Gastrocnemius medialis (tissue), 4 donors: ENCODE results near the gene FNDC3B.

Source experiments
- POLR2A ChIP-seq, 2 donors: fragments of 450-650 bp; IDR thresholded peaks; one replicate each; pipeline ENCODE4 v1.6.1; 2017; ENCODE audit warnings: antibody characterized with exemption in 2 of 2, mild to moderate bottlenecking in 2 of 2, moderate library complexity in 2 of 2
- TF ChIP-seq, protein P1 (sequence below), 5 experiments: fragments of 450-650 bp in 3 of 5; fragments of 200-600 bp in 2 of 5; sonication (generic) in 2 of 5; IDR thresholded peaks in 4 of 5; conservative IDR thresholded peaks in 1 of 5; 1 replicate in 4 of 5; 2 replicates in 1 of 5; pipeline ENCODE4 v1.5.1; 2016 to 2019; ENCODE audit warnings: antibody characterized with exemption in 5 of 5, mild to moderate bottlenecking in 3 of 5, moderate library complexity in 3 of 5

- TF ChIP-seq, protein P1, sequence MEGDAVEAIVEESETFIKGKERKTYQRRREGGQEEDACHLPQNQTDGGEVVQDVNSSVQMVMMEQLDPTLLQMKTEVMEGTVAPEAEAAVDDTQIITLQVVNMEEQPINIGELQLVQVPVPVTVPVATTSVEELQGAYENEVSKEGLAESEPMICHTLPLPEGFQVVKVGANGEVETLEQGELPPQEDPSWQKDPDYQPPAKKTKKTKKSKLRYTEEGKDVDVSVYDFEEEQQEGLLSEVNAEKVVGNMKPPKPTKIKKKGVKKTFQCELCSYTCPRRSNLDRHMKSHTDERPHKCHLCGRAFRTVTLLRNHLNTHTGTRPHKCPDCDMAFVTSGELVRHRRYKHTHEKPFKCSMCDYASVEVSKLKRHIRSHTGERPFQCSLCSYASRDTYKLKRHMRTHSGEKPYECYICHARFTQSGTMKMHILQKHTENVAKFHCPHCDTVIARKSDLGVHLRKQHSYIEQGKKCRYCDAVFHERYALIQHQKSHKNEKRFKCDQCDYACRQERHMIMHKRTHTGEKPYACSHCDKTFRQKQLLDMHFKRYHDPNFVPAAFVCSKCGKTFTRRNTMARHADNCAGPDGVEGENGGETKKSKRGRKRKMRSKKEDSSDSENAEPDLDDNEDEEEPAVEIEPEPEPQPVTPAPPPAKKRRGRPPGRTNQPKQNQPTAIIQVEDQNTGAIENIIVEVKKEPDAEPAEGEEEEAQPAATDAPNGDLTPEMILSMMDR (IDR thresholded peaks at IDR 0.05 in 4 of 5, conservative IDR thresholded peaks at IDR 0.05 in 1 of 5): no peak
- no peak for TF ChIP-seq POLR2A (IDR thresholded peaks at IDR 0.05)
Measured at GRCh38 chr3:172211123-172211522, 171.7 kb downstream of the FNDC3B start.
